C4-2B (cell line): ENCODE measurements around the gene RGS17.

ENCODE experiments used
- CTCF ChIP-seq: fragments of 450-650 bp; conservative IDR thresholded peaks from 2 replicates; pipeline ENCODE4 v1.5.1; 2017; ENCODE audit warnings: mild to moderate bottlenecking
- ZFX ChIP-seq: fragments of 450-650 bp; IDR thresholded peaks from 2 replicates; pipeline ENCODE4 v1.6.1; 2017

- no peak for TF ChIP-seq CTCF
- TF ChIP-seq ZFX = no peak
Observed at GRCh38 chr6:153018355-153018754, 112.7 kb downstream of the RGS17 start.
